GM12878 (cell line): ENCODE measurements around the gene STRBP. TPM values are rescaled to one million over a fixed set of nuclear protein-coding genes. Genes with fewer than 3 reads are reported as not detected.

Experiments used
- ATF7 ChIP-seq: fragments of 450-650 bp; IDR thresholded peaks from 2 replicates; pipeline ENCODE4 v1.6.1; 2016; ENCODE audit warnings: low read depth, mild to moderate bottlenecking
- BACH1 ChIP-seq: fragments of 450-650 bp; IDR thresholded peaks from 2 replicates; pipeline ENCODE4 v1.6.1; 2017; ENCODE audit warnings: mild to moderate bottlenecking, borderline replicate concordance
- BRCA1 ChIP-seq: IDR thresholded peaks from 2 replicates; pipeline ENCODE4 v1.6.1; 2011; ENCODE audit warnings: low read depth, low read length, improper control_type of control experiment
- CBFB ChIP-seq: IDR thresholded peaks from 2 replicates; pipeline ENCODE4 v1.6.1; 2016; ENCODE audit warnings: antibody characterized with exemption, low read depth
- CEBPB ChIP-seq, 2 experiments: fragments of 150-350 bp in 1 of 2; IDR thresholded peaks; 2 replicates each; pipeline ENCODE4 v1.6.1; 2012 to 2014; ENCODE audit warnings: low read depth in 2 of 2, low read length in 2 of 2, borderline replicate concordance in 1 of 2, inconsistent platforms in 1 of 2
- CREM ChIP-seq: IDR thresholded peaks from 2 replicates; pipeline ENCODE4 v1.6.1; 2014; ENCODE audit warnings: antibody characterized with exemption, low read depth
- DPF2 ChIP-seq: fragments of 450-650 bp; IDR thresholded peaks from 2 replicates; pipeline ENCODE4 v1.6.1; 2017; ENCODE audit warnings: mild to moderate bottlenecking
- ELK1 ChIP-seq: IDR thresholded peaks from 2 replicates; pipeline ENCODE4 v1.6.1; 2012; ENCODE audit warnings: low read depth, low read length, improper control_type of control experiment
- GATAD2B ChIP-seq: fragments of 450-650 bp; conservative IDR thresholded peaks from 2 replicates; pipeline ENCODE4 v1.6.1; 2017; ENCODE audit warnings: low read depth, mild to moderate bottlenecking, moderate library complexity
- IKZF1 ChIP-seq: fragments of 450-650 bp; conservative IDR thresholded peaks from 2 replicates; pipeline ENCODE4 v1.6.1; 2017; ENCODE audit warnings: antibody characterized with exemption, mild to moderate bottlenecking
- KAT2A ChIP-seq: conservative IDR thresholded peaks from 2 replicates; pipeline ENCODE4 v1.6.1; 2011; ENCODE audit warnings: low read depth, low read length; ENCODE audit not compliant: control insufficient read depth
- KLF5 ChIP-seq: fragments of 450-650 bp; IDR thresholded peaks from 2 replicates; pipeline ENCODE4 v1.6.1; 2014; ENCODE audit warnings: mild to moderate bottlenecking; ENCODE audit not compliant: partially characterized antibody
- LARP7 ChIP-seq: fragments of 450-650 bp; IDR thresholded peaks from 2 replicates; pipeline ENCODE4 v1.6.1; 2017; ENCODE audit warnings: mild to moderate bottlenecking
- PKNOX1 ChIP-seq: fragments of 450-650 bp; IDR thresholded peaks from 2 replicates; pipeline ENCODE4 v1.6.1; 2016; ENCODE audit warnings: mild to moderate bottlenecking
- RELA ChIP-seq: fragments of 450-650 bp; IDR thresholded peaks from 2 replicates; pipeline ENCODE4 v1.8.0; 2014; ENCODE audit warnings: borderline replicate concordance; ENCODE audit not compliant: partially characterized antibody
- TARDBP ChIP-seq: IDR thresholded peaks from 2 replicates; pipeline ENCODE4 v1.6.1; 2016; ENCODE audit warnings: borderline replicate concordance
- TBL1XR1 ChIP-seq: IDR thresholded peaks from 2 replicates; pipeline ENCODE4 v1.6.1; 2012; ENCODE audit warnings: low read depth, low read length, improper control_type of control experiment
- TCF3 ChIP-seq: IDR thresholded peaks from 2 replicates; pipeline ENCODE4 v1.6.1; 2012; ENCODE audit warnings: low read depth, mild to moderate bottlenecking, low read length, borderline replicate concordance; ENCODE audit not compliant: insufficient read depth
- ZBTB33 ChIP-seq: fragments of 450-650 bp; IDR thresholded peaks from 2 replicates; pipeline ENCODE4 v1.6.1; 2017; ENCODE audit warnings: mild to moderate bottlenecking
- ZNF217 ChIP-seq: fragments of 450-650 bp; IDR thresholded peaks from 2 replicates; pipeline ENCODE4 v1.6.1; 2017; ENCODE audit warnings: antibody characterized with exemption, mild to moderate bottlenecking
- polyA plus RNA-seq, 11 experiments: library from polyadenylated mRNA; depleted of rRNA in 4 of 11; unstranded in 6 of 11; stranded (reverse) in 5 of 11; fragments of >200 nt; fragmentation: Nextera tagmentation in 4 of 11; fragmentation: Illumina TruSeq in 1 of 11; extraction: Ambion mirVana in 4 of 11; extraction: Trizol in 1 of 11; gene quantifications; 1 replicate in 1 of 11; 2 replicates in 10 of 11; pipeline versions ENCODE4 v1.2.1 to v1.2.3, GENCODE V29; 2011 to 2016; ENCODE audit warnings: inconsistent platforms in 2 of 11, missing spikeins in 2 of 11, low read depth in 1 of 11
- total RNA-seq, 4 experiments: library from RNA; depleted of rRNA in 3 of 4; stranded (reverse); fragments of >200 nt in 3 of 4; fragmentation: Illumina TruSeq in 1 of 4; extraction: Trizol in 1 of 4; gene quantifications; 2 replicates each; pipeline versions ENCODE4 v1.2.1 to v1.2.3, GENCODE V29; 2013 to 2021
- TF ChIP-seq, protein P1 (sequence below), 3 experiments: IDR thresholded peaks in 2 of 3; conservative IDR thresholded peaks in 1 of 3; 2 replicates each; pipeline ENCODE4 v1.5.1; 2011; ENCODE audit warnings: low read depth in 3 of 3, low read length in 3 of 3, mild to moderate bottlenecking in 3 of 3, control low read depth in 2 of 3, moderate library complexity in 2 of 3, inconsistent platforms in 1 of 3, mixed read lengths in 1 of 3; ENCODE audit not compliant: control insufficient read depth in 2 of 3, insufficient read depth in 1 of 3; ENCODE audit errors: extremely low read depth in 1 of 3
- TF ChIP-seq, protein P2 (sequence below): IDR thresholded peaks from 2 replicates; pipeline ENCODE4 v1.6.1; 2011; ENCODE audit warnings: borderline replicate concordance, low read depth, mild to moderate bottlenecking, moderate library complexity, mixed read lengths, low read length; ENCODE audit not compliant: insufficient read depth; ENCODE audit errors: extremely low read length

STRBP gene
- total and polyA plus RNA-seq, 10 of the 15 experiments (the other 5 are each of a cell fraction or from before 2014, with no cell fraction given), result 31.0 to 96.8 (median 71.4) TPM

GRCh38 chr9:123268465-123269259, at the start of gene STRBP (continued):
- TF ChIP-seq BACH1 (peak; percentile 91), CEBPB (IDR thresholded peaks at IDR 0.05; ENCODE audit: borderline replicate concordance in 1 of 2, low read depth in 2 of 2, low read length in 2 of 2) (no peak), TCF3 (0 out of 2 replicates have a peak, but pooled peaks have one; percentile 63), BRCA1 (no peak), RELA (peak; percentile 75), TBL1XR1 (no peak), IKZF1 (peak; percentile 62; the same call in 1 of the 2 replicates), GATAD2B (peak; percentile 71; the same call in 1 of the 2 replicates), ATF7 (no peak), TARDBP (no peak), KAT2A (no peak), ELK1 (no peak), CBFB (no peak), KLF5 (peak; percentile 42), CREM (0 out of 2 replicates have a peak, but pooled peaks have one; percentile 14), PKNOX1 (peak; percentile 38; the same call in 1 of the 2 replicates), ZBTB33 (peak; percentile 65; the same call in 1 of the 2 replicates), LARP7 (peak; percentile 60; the same call in 1 of the 2 replicates), DPF2 (peak; percentile 98), ZNF217 (peak; percentile 100)
- TF ChIP-seq, protein P1, sequence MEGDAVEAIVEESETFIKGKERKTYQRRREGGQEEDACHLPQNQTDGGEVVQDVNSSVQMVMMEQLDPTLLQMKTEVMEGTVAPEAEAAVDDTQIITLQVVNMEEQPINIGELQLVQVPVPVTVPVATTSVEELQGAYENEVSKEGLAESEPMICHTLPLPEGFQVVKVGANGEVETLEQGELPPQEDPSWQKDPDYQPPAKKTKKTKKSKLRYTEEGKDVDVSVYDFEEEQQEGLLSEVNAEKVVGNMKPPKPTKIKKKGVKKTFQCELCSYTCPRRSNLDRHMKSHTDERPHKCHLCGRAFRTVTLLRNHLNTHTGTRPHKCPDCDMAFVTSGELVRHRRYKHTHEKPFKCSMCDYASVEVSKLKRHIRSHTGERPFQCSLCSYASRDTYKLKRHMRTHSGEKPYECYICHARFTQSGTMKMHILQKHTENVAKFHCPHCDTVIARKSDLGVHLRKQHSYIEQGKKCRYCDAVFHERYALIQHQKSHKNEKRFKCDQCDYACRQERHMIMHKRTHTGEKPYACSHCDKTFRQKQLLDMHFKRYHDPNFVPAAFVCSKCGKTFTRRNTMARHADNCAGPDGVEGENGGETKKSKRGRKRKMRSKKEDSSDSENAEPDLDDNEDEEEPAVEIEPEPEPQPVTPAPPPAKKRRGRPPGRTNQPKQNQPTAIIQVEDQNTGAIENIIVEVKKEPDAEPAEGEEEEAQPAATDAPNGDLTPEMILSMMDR (IDR thresholded peaks at IDR 0.05 in 2 of 3, conservative IDR thresholded peaks at IDR 0.05 in 1 of 3; ENCODE audit: control insufficient read depth in 2 of 3, extremely low read depth in 1 of 3, insufficient read depth in 1 of 3, low read depth in 3 of 3, low read length in 3 of 3), result peak in 1 of 3 experiments; percentile 18; a peak in 1 of 6 replicates
- TF ChIP-seq, protein P2, sequence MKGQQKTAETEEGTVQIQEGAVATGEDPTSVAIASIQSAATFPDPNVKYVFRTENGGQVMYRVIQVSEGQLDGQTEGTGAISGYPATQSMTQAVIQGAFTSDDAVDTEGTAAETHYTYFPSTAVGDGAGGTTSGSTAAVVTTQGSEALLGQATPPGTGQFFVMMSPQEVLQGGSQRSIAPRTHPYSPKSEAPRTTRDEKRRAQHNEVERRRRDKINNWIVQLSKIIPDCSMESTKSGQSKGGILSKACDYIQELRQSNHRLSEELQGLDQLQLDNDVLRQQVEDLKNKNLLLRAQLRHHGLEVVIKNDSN, result peak; percentile 95
